Activated CD4-positive, alpha-beta T cell treated with anti-CD3 and anti-CD28 coated beads, Interleukin-10, Interleukin-2, amounts not matched to agents 100 ng/mL and 50 ng/mL, durations not matched to agents 16 hours and 8 hours (primary cell): ENCODE measurements around the gene SKAP1.
"Not testable (repeated sequence)": the region's sequence is repeated elsewhere in the genome, so short reads cannot be mapped to it uniquely, and the experiment has no call there.

Experiments
- DNase-seq: peaks from one replicate; pipeline ENCODE4 v3.0.0-alpha.2; 2020

Gene SKAP1

DNA sequence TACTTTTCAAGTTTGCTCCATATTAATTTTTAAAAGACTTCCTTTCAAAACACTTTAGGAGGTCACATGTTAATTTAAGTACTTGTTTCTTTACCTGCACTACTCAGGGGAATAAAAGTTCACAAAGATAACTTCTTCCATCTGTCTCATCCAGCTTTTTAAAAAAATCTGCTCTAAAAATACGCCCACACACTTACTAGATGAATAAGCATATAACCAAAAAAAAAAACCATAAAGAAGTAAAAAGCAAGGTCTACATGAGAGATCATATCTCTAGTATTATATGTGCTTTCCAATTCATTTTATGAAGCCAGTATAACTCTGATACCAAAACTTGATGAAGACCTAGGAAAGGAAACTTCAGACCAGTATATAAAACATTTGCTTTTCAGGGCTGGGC is 17.2 kb downstream of the SKAP1 start:
- DNase-seq, result peak; percentile 44

GRCh38 chr17:48410821-48411220 is 19.2 kb downstream of the SKAP1 start:
- DNase-seq, result not testable (repeated sequence)

DNA sequence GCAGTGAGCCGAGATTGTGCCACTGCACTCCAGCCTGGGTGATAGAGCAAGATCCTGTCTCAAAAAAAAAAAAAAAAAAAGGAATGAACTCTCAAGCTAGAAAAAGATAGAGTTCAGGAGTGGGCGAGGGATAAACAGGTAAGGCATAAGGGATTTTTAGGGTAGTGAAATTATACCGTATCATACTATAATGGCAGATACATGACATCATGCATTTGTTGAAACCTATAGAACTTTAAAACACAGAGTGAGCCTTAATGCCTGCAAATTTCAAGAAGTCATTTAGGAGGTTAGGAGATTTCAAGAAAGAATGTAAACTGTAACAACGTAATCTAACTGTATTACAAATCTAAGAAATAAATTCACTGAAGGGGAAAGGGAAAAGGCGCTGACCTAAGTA is 20.4 kb downstream of the SKAP1 start:
- no peak for DNase-seq

DNA sequence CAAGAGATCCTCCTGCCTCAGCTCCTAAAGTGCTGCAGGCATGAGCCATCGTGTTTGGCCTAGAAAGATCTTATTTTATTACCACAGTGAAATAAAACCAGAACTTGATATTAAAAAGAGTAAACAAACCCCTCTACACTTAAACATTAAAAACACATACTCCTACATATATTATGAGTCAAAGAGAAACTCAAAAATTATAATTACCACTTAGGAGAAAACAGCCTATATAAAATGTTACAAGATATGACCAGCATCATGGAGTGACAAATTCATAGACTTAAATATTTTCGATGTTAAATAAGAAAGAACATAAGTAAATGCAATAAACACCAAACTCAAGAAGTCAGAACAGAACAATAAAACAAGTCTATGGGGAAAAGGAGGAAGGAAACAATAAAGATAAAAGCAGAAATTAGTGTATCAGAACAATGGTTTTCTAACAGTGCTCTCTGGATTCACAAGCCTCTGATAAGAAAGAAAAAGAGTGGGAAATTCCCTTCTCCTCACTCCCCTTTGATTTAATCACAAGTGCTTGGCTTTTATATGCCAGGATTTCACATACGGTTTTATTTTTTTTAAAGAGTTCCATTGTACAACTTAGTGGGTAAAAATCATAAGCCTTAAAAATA is 23.0 kb downstream of the SKAP1 start:
- no peak for DNase-seq

- DNase-seq, result no peak
Measured at GRCh38 chr17:48394821-48395220, 35.2 kb downstream of the SKAP1 start.

DNA sequence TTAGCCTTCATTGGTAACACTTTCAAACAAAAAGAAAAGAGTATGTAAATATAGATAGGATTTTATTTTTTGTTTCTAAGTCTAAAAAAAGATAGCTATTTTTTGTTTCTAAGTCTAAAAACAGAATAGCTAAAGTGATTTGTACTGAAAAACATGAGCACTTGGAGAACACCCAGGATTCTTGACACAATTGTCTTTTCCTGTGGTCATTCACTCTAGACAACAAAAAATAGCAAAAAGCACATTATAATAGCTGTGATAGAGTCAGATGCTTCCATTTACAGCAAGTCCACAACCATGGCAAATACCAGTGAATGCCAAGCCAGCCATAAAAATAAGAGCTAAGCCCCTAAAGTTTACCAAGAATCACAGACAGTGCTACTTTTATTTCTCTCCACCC is 36.7 kb downstream of the SKAP1 start:
- no peak for DNase-seq

DNA sequence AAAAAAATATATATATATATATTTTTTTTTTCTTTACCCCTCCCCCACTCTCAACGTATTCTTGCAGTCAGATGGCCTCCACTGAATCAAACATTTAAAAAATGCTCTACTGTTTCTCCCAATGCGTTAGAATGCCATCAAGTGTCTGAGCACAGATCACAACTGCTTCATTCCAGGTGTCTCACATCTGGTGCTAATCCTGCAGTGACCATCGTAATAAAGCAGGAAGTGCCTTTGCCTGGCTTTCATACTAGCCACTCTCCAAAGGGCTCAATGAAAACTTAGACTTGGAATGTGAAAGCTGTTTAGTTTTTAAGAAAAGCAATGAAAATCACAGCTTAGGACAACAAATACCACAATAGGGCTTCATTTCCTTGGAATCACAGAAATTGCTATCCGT is 37.2 kb downstream of the SKAP1 start:
- no peak for DNase-seq

- DNase-seq, result peak; percentile 52
Measured at GRCh38 chr17:48391444-48391843, 38.6 kb downstream of the SKAP1 start.

DNA sequence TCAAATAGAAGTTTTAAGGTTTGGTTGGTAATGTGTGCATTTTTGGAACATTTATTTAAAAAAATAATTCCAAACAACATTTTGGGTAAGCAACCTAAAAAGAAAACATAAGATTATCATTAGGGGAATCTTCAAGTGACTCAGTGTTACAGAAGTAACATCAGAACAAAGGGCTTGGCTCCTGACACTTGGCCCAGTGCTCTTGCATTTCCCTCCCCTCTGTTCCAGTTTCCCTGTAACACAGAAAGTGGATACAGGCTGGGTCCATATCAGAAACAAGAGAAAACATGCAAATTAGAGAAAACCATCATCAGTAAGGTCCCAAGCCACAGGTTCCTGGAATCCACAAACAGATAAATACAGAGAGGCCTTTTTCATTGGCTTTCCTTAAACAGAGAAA is 40.1 kb downstream of the SKAP1 start:
- DNase-seq, result no peak

GRCh38 chr17:48388955-48389743 is 40.9 kb downstream of the SKAP1 start:
- DNase-seq, result no peak

DNA sequence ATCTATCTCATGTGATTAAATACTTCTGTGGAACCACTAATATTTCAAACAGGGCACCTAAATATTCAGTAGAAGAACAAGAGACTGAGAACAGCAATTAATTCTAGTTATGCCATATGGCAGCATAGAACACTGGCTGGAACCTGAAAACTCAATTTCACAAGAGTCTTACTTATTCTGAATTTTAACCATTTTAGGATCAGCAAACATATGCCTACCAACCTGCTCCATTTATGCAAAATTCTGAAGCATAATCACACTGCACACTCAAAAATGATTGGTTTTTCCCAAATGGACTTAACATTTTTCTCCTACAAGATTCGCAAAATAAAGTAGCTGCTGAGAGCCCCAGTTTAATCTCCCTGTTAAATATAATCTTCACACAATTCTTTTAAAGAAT is 43.2 kb downstream of the SKAP1 start:
- no peak for DNase-seq

DNA sequence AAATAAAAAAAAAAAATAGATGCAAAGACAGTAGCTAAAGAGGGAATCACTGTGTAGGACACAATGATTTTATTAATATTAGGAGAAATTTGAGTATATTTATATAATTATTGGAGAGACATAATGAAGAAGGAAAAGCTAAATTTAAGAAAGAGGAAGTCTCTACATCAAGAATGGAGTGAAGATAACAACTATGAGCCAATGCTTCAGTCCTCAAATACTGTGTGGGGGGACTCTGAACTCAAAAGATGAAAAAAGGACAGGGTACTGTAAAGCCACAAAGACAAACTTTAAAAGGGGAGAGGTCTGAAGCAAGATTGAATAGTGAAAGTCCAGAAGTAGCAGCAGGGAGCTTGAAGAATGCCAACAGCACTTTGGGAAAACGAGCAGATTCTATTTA is 44.7 kb downstream of the SKAP1 start:
- no peak for DNase-seq

- no peak for DNase-seq
Measured at GRCh38 chr17:48384164-48384563, 45.9 kb downstream of the SKAP1 start.

- DNase-seq, result no peak
Measured at GRCh38 chr17:48382989-48383388, 47.0 kb downstream of the SKAP1 start.

- DNase-seq, result no peak
Measured at GRCh38 chr17:48378708-48379392, 51.2 kb downstream of the SKAP1 start.

DNA sequence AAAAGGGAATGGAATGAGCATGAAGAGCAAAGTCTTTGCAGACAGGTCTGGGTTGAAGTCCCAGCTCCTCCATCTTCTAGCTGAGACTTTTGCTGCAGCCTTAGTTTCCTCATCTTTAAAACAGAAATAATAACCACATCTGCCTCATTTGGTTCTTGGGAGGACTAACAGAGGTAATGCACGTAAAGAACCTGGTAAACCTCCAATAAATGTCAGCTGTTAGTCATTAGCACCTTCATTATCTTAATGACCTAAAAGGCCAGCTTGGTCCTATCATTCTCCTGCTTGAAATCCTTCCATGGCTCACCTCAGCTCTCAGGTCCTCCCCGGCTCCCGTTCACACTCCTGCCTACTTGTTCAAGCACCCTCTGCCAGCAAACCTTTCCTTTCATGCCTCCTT is 51.8 kb downstream of the SKAP1 start:
- no peak for DNase-seq

- no peak for DNase-seq
Measured at GRCh38 chr17:48376682-48377325, 53.2 kb downstream of the SKAP1 start.

- no peak for DNase-seq
Measured at GRCh38 chr17:48375356-48375755, 54.7 kb downstream of the SKAP1 start.

DNA sequence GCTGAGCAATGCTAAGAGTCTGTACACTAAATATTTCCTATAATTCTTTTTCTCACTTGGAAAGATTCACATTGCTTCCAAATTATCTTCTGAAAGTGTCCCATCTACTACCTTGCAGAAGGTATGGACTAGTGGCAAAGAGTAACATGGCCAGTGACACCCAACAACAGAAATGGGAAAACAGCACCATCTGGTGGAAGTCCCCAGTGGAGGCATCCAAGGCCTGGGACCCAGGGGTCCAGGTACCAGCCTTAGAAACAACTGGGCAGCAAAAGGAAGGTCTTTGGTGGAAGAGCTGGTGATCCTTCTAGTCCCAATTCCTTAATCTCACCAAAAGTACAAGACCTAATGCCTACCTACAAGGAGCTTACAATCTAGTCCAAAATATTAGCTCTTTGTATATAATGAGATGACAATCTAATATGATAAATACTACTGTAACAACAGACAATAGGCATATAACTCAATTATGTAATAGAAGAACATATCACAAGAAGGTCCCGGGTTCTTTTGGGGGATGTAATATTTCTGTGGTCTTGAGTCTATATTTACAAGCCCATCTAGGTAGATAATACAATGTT is 55.3 kb downstream of the SKAP1 start:
- DNase-seq, result peak; percentile 26

GRCh38 chr17:48373883-48374282 is 56.1 kb downstream of the SKAP1 start:
- DNase-seq, result no peak

- no peak for DNase-seq
Measured at GRCh38 chr17:48373130-48373830, 56.7 kb downstream of the SKAP1 start.

- DNase-seq, result not testable (repeated sequence)
Measured at GRCh38 chr17:48368967-48369366, 61.0 kb downstream of the SKAP1 start.
